HFFc6 (cell line): ENCODE measurements around the gene AGPAT1. TPM values are rescaled to one million over a fixed set of nuclear protein-coding genes. Genes with fewer than 3 reads are reported as not detected.

ENCODE experiments used
- DNase-seq: peaks from one replicate; pipeline ENCODE4 v3.0.0-alpha.2; 2018
- H3K27ac Mint-ChIP-seq: 2 replicates; pipeline ENCODE4 v1.8.0; 2020; ENCODE audit warnings: mild to moderate bottlenecking, mixed read lengths
- H3K27me3 Mint-ChIP-seq: 2 replicates; pipeline ENCODE4 v1.8.0; 2021; ENCODE audit warnings: mild to moderate bottlenecking, moderate library complexity, mixed read lengths; ENCODE audit not compliant: insufficient read depth
- H3K36me3 Mint-ChIP-seq: 2 replicates; pipeline ENCODE4 v1.8.0; 2021; ENCODE audit warnings: low read depth, mixed read lengths
- H3K4me1 Mint-ChIP-seq: 2 replicates; pipeline ENCODE4 v1.8.0; 2020; ENCODE audit warnings: low read depth, mixed read lengths
- H3K4me3 Mint-ChIP-seq: 2 replicates; pipeline ENCODE4 v1.8.0; 2020; ENCODE audit warnings: mild to moderate bottlenecking, moderate library complexity, mixed read lengths
- H3K9me3 Mint-ChIP-seq: 2 replicates; pipeline ENCODE4 v1.8.0; 2020; ENCODE audit warnings: mild to moderate bottlenecking, mixed read lengths
- CTCF ChIP-seq: fragments of 200-600 bp; sonication (generic); IDR thresholded peaks from 2 replicates; pipeline ENCODE4 v1.5.0; 2021; ENCODE audit warnings: antibody characterized with exemption, mild to moderate bottlenecking
- total RNA-seq, 6 experiments: library from RNA; stranded (reverse); fragmentation: NEBNext Ultra II Directional; extraction: Animal tissue kit (Norgen Biotek cat#: 25700); gene quantifications; 2 replicates in 1 of 6; 3 replicates in 5 of 6; pipeline ENCODE4 v1.2.3, GENCODE V29; 2021

The AGPAT1 gene
- total RNA-seq, 6 experiments from 2014 or later = 88.8 to 114 (median 104) TPM

- Mint-ChIP-seq H3K4me1 (peaks cover 56% of the 10 kb centered on the region), H3K27ac (peak within 1 kb of the TSS; percentile 86), H3K36me3 (peaks cover 2% of the 10 kb centered on the region), H3K27me3 (no peaks in the 10 kb centered on the region; the same call in 1 of the 2 replicates), H3K4me3 (peak within 1 kb of the TSS; percentile 18), H3K9me3 (no peaks in the 10 kb centered on the region)
- TF ChIP-seq CTCF = no peak
- DNase-seq = no peak
These were observed 16.7 kb upstream of the AGPAT1 start, which contains the start of gene GPSM3 for GRCh38 chr6:32192608-32193039. GPSM3 (minus strand) TSS chr6:32192643; CDS start chr6:32192513, 130 bp downstream.

GRCh38 chr6:32191696-32192607 lies 16.1 kb upstream of the AGPAT1 start:
- Mint-ChIP-seq H3K27ac (peak overlapping the region; percentile 86), H3K27me3 (no peaks in the 10 kb centered on the region; the same call in 1 of the 2 replicates), H3K4me3 (peak overlapping the region; percentile 18; the same call in 1 of the 2 replicates), H3K9me3 (no peaks in the 10 kb centered on the region), H3K36me3 (peaks cover 6% of the 10 kb centered on the region), H3K4me1 (peaks cover 61% of the 10 kb centered on the region)
- DNase-seq = no peak
- TF ChIP-seq CTCF = no peak

GRCh38 chr6:32190911-32191677 lies 15.2 kb upstream of the AGPAT1 start:
- no peak overlapping the region for H3K4me3 Mint-ChIP-seq
- TF ChIP-seq CTCF = no peak
- DNase-seq = no peak

GRCh38 chr6:32190054-32190851 lies 14.4 kb upstream of the AGPAT1 start, which contains the start of gene PBX2:
PBX2 (minus strand) TSS chr6:32190202; CDS start chr6:32189915, 287 bp downstream.
- no peaks in the 10 kb centered on the region for H3K9me3 Mint-ChIP-seq
- DNase-seq = peak; percentile 65
- peaks cover 2% of the 10 kb centered on the region; the same call in 1 of the 2 replicates for H3K27me3 Mint-ChIP-seq
- peak within 1 kb of the TSS; percentile 93 for H3K4me3 Mint-ChIP-seq
- peaks cover 69% of the 10 kb centered on the region for H3K4me1 Mint-ChIP-seq
- TF ChIP-seq CTCF = no peak
- peak within 1 kb of the TSS; percentile 94 for H3K27ac Mint-ChIP-seq
- peaks cover 19% of the 10 kb centered on the region for H3K36me3 Mint-ChIP-seq

More at GRCh38 chr6:32190911-32191677, 15.2 kb upstream of the AGPAT1 start:
- Mint-ChIP-seq H3K27ac (peak overlapping the region; percentile 56), H3K36me3 (peaks cover 12% of the 10 kb centered on the region), H3K4me1 (peaks cover 62% of the 10 kb centered on the region), H3K27me3 (no peaks in the 10 kb centered on the region; the same call in 1 of the 2 replicates), H3K9me3 (no peaks in the 10 kb centered on the region)

- Mint-ChIP-seq H3K4me1 (peaks cover 64% of the 10 kb centered on the region), H3K27me3 (peaks cover 2% of the 10 kb centered on the region; the same call in 1 of the 2 replicates), H3K9me3 (no peaks in the 10 kb centered on the region), H3K27ac (peak overlapping the region; percentile 88), H3K4me3 (peak overlapping the region; percentile 93), H3K36me3 (peaks cover 19% of the 10 kb centered on the region)
- TF ChIP-seq CTCF = no peak
- no peak for DNase-seq
These were observed 13.8 kb upstream of the AGPAT1 start for GRCh38 chr6:32189742-32190053.
